Colon (tissue), 2 donors: ENCODE data around the gene PLEKHG5.

Source experiments
- FAIRE-seq: peaks from 2 replicates; lab custom pipeline; 2012; peaks lifted over from hg19 to GRCh38; lab: Jason Lieb, UNC
- donor health status: control.
- donor health status: control.

Gene PLEKHG5

DNA sequence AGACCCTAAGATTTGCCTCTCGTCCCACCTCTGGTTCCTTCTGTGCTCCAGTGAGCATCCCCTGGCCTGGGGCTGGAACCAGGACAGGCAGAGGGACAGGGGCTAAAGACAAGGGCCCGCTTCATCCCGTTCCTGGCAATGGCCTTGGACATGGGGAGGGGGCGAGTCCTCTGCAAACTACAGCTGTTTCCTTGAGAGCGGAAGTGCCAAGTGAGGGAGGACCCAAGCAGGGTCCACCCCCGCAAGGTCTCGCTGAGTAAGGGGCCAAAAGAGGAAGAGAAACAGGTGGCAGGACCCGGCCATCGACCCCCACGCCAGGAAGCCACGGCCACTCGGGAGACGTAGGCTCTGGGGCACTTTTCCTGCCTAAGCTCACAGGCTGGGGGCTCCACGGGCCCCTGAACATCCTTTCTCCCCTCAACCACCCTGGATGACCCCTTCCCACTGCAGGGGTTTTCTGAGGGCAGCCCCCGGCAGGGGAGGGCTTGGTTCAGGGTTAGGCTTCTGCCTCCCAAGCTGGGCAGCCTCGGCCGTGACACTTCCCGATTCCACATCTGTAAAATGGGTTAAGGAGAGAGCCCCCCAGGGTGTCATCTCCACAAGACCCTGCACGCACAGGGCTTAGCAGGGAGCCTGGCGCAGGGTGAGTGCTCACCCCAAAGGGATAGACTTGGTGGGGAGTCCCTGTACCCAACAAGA lies 17.9 kb upstream of the PLEKHG5 start:
- no peak for FAIRE-seq

DNA sequence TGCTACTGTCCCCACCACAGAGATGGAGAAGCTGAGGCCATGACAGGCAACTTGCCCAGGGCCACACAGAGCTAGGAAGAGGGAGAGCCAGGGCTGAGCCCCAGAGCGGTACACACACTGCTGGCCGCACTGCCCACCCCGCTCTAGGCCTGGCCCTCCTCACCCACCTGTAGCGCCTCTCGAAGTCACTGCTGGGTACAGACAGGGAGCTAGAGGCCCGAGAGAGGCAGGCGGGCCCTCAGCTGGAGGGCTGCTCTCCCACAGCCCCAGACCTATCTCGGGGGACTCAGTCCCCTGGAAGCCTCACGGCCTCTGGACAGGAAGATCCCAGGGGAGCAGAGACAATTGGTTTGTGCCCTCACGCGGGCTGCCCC lies 17.3 kb upstream of the PLEKHG5 start:
- no peak for FAIRE-seq

- FAIRE-seq: no peak
Measured at GRCh38 chr1:6508154-6508815, 16.8 kb upstream of the PLEKHG5 start.

DNA sequence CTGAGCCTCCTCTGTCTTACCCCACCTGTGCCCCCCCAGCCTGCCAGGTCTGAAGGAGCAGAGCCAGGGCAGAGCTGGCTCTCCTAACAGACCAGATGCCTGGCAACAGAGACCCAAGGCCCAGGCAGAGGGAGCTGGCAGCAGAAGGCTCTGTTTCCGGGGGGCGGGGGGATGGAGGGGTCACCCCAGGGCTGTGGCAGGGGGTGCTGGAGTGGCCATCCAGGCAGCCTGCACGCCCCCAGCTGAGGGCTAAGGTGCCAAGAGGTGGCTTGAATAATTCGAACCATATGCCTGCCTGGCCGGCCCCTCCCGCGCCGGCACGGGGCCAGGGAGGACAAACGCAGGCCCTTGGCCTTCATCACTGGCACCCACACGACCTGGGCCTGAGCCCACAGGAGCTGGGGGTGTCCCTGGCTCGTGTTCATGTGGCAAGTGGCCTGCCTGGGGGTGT lies 16.0 kb upstream of the PLEKHG5 start:
- no peak for FAIRE-seq

GRCh38 chr1:6507037-6507428 lies 15.6 kb upstream of the PLEKHG5 start:
- no peak for FAIRE-seq

GRCh38 chr1:6506210-6507036 lies 15.0 kb upstream of the PLEKHG5 start:
- FAIRE-seq: no peak

DNA sequence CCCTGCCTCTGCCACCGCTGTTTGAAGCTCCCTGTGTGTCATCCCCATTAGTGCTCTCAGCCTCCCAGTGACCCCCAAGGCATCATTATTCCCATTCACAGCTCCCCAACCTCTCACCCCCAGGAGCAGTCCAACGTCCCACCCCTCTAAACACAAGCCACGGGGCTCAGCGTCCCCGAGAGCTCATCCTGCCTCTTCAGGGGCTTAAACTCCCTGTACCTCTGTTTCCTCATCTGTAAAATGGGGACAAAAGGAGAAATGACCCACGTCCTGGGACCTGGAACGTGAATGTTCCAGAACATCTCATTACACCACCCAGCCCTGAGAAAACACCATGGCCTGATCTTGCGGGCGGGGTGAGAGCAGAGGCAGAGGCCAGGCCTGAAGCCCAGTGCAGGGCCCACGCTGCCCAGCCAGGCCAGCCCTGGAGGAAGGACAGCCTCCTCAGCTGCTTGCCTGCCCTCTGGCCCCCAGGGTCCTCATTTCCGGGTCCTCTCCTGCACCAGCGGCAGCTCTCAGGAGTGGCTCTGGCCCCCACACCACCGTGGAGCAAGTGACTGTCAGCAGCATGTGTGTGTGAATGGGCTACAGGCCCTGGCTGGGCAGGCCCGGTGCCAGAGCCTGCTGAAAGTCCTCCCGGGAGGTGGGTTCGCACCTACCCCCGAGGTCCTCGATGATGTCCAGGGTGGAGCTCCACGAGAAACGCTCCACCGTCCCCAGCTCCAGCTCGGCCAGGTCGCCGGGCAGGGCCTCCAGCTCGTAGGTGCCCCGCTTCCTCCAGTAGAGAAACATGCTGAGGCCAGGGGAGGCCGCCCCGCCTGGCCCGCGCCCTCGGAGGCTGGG lies 14.1 kb upstream of the PLEKHG5 start:
- FAIRE-seq: no peak

GRCh38 chr1:6504887-6505286 lies 13.4 kb upstream of the PLEKHG5 start:
- FAIRE-seq: no peak

DNA sequence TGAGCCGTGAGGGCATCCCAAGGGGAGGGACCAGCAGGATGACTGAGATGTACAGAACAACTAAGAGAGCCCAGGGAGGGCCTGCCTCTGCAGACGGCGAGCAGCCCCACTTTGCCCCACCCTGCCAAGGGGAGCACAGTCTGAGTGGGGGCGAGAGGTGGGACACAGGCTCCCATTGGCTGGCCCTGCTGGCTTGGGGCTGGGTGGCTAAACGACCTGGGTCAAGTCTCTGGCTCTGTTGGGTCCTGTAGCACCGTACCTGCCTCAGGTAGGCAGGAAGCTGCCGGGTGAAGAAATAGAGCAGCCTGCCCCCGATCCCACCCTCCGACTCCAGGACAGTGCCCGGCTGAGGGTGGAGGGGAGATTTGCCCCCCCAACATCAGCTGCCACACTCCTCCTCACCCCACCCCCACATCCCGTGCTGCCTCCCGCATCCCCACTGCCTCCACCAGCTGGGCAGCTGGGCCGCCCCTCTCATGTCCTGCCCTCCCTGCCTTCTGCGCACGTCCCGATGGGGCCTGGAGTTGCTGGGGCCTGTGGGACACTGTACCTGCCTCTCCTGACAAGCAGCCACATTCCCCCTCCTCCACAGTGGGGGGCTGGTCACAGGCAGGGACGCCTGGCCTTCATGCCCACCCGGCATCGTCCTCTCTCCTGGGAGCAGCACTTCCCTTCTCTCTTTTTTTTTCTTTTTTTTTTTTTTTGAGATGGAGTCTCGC lies 12.6 kb upstream of the PLEKHG5 start:
- FAIRE-seq: no peak

- no peak for FAIRE-seq
Measured at GRCh38 chr1:6502000-6502891, 10.8 kb upstream of the PLEKHG5 start.

DNA sequence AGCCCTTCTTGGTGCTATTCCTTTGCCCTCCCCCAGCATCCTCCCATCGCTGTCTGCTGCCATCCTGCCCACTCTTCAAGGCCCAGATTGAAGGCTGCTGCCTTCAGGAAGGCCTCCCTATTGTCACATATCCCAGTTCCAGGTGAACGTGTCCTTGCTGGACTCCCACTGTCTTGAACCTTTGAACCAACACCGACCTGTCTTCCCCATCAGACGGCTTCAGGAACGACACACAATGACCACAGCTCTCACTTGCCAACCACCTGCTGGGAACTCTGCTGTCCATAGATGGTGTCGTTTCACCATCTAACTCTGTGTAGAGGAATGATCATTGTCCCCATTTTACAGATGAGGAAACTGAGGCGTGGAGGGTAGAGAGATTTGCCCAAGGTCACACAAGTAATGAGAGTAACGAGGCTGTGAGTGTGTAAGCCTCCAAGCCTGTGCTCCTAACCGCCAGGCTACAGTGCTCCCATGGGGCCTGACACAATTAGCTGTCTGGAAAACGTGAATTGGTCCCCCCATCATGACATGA lies 9.9 kb upstream of the PLEKHG5 start:
- FAIRE-seq: no peak

GRCh38 chr1:6500544-6501278 lies 9.2 kb upstream of the PLEKHG5 start:
- no peak for FAIRE-seq

DNA sequence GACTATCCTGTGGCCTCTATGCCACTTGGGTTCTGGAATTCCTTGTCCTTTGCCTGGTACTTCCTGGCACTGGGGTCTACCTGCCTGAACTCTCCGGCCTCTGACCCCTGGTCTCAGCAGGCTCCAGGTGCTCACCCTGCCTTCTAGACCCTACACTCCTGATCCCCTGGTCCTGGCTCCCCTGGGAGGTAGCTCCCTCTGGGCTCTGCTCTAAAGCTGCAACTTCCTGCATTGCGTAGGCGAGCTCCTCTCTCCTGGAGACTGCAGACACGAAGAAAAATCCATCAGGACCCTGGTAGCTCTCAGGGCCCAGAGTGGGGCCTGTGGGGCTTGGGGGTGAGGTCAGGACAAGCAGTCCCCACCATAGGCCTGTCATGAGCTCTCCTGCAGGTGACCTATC lies 7.8 kb upstream of the PLEKHG5 start:
- FAIRE-seq: no peak

DNA sequence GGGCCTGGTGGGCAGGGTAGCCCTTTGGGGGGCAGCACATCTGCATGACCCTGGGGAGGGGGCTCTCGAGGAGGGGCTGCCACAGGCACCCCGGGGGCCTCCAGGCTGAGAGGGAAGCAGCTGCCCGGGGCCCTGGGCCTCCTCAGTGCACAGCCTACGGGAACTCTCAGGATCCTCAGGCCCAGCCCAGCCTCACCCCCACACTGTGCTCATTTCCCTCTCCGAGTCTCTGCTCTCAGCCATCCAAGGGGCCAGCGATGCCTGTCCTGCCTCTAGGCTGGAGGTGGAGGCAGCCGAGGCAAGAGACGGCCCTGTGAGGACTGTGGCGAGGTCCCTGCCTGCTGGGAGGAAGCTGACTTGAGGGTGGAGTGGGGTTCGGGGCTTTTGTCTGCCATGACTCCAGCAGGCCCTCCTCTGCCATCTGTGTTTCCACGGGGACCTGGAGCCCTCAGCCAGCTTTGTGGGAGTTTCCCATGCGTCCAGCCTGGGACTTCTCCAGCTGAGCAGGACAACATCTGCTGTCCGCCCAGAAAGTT lies 7.2 kb upstream of the PLEKHG5 start:
- no peak for FAIRE-seq

GRCh38 chr1:6497867-6498575 lies 6.6 kb upstream of the PLEKHG5 start:
- FAIRE-seq: no peak

DNA sequence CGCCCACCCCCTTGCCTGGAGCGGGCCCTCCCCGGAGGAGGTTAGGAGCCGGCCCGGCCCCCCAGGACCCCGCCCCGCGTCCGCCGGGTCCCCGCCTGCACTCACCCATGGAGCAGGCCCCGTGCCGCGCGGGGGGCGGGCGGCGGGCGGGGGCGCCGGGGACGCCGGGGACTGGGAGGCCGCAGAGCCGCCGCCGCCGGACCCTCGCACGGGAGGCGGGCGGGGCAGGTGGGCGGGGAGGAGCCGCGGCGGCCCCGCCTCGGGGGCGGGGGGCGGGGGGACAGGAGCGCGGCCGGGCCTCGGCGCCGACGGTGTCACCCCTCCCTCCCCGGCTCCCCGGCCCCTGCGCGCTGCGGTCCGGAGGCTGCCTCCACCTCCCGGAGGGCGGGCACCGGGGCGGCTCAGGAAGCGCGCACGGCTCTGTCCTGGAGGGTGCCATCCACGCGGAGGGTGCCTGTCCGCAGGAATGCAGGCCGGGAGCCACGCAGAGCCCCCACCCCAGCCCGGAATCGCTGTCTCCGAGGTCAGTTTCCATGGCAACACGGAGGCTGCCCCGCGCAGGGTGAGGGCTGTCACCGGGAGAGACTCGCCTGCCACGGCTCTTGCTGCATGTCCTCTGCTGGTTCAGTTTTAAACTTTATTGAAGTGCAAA lies 5.9 kb upstream of the PLEKHG5 start:
- no peak for FAIRE-seq

DNA sequence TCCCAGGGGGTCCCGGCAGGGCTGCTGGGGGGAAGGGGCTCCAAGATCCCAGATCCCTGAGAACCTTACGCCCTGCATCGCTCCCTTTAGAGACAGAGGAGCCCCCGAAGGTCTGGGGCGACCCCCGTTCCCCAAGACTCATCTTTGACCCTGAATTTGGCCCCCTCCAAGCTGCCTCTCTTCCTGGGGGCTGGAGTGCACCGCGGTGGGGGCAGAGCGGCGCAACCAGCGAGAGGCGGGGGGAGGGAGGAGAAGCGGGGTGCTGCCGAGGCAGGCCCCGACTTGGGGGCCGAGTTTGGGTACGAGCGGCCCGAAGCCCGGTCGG lies 5.4 kb upstream of the PLEKHG5 start:
- FAIRE-seq: no peak

DNA sequence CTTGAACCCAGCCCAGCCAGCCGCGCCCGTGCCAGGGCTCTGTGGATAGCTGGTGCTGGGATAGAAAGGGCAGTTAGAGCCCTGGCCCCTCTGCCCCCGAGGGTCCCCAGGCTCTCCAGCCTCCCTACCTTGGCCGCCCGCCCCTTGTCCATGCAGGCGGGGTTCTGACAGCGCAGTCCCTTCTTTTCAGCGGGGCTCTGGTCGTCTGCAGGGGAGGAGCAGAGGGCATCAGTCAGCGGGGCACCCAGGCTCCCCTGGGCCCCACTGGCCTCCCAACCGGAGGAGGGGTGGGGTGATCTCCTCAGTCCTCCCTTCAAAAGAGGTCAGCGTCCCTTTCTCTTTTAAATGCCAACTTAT lies 4.9 kb upstream of the PLEKHG5 start:
- FAIRE-seq: no peak
